ENCODE results near the gene SMC1B.

GRCh38 chr22:45422237-45422983, 9.0 kb upstream of the SMC1B start:
- TF ChIP-seq CTCF (IDR thresholded peaks at IDR 0.05) (no peak), POLR2A (IDR thresholded peaks at IDR 0.05) (no peak)
